HUES6 (cell line): Measurements from ENCODE around the gene TEX51.

ENCODE experiments used
- H3K27ac ChIP-seq: 2 replicates; pipeline ENCODE4 v1.7.0; 2013; ENCODE audit warnings: low read depth, mild to moderate bottlenecking, low read length, inconsistent platforms
- H3K27me3 ChIP-seq: 2 replicates; pipeline ENCODE4 v1.6.1; 2013; ENCODE audit warnings: low read length; ENCODE audit not compliant: control insufficient read depth, insufficient read depth
- H3K36me3 ChIP-seq: 2 replicates; pipeline ENCODE4 v1.6.1; 2013; ENCODE audit warnings: low read length; ENCODE audit not compliant: control insufficient read depth, insufficient read depth
- H3K4me1 ChIP-seq: 2 replicates; pipeline ENCODE4 v1.6.1; 2013; ENCODE audit warnings: low read length; ENCODE audit not compliant: control insufficient read depth, insufficient read depth
- H3K4me3 ChIP-seq: 2 replicates; pipeline ENCODE4 v1.5.1; 2013; ENCODE audit warnings: low read depth, low read length
- H3K9ac ChIP-seq: one replicate; pipeline ENCODE4 v1.6.1; 2013; ENCODE audit warnings: mild to moderate bottlenecking, low read length
- H3K9me3 ChIP-seq: 2 replicates; pipeline ENCODE4 v1.6.1; 2013; ENCODE audit warnings: low read depth, low read length; ENCODE audit not compliant: control insufficient read depth, insufficient read depth

Gene TEX51

DNA sequence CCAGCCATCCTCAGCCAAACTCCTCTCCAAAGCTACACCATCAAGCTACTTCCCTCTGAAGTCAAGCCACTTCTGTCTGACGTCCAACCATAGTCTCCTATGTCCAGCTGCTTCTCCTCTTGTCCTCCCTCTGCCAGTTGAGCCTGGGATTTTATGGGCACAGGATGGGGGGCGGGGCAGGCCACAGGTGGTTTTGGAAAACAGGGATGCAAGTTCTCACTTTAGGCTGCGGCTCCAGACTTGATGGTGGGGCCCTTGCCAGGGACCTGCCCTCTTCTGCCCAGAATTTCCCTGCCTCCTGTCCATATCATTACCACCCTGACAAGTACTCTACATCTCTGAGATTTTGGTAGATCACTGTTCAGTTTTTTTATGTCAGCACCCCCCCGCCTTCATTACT, 41.6 kb downstream of the TEX51 start:
- H3K4me3 ChIP-seq, result no peak overlapping the region
- no peak overlapping the region for H3K27ac ChIP-seq
- H3K36me3 ChIP-seq, result no peaks in the 10 kb centered on the region
- H3K9me3 ChIP-seq, result peaks cover 55% of the 10 kb centered on the region
- H3K27me3 ChIP-seq, result 0 out of 2 replicates have a peak, but pooled peaks cover 6% of the 10 kb centered on the region
- H3K9ac ChIP-seq, result no peak overlapping the region
- peaks cover 6% of the 10 kb centered on the region; the same call in 1 of the 2 replicates for H3K4me1 ChIP-seq

DNA sequence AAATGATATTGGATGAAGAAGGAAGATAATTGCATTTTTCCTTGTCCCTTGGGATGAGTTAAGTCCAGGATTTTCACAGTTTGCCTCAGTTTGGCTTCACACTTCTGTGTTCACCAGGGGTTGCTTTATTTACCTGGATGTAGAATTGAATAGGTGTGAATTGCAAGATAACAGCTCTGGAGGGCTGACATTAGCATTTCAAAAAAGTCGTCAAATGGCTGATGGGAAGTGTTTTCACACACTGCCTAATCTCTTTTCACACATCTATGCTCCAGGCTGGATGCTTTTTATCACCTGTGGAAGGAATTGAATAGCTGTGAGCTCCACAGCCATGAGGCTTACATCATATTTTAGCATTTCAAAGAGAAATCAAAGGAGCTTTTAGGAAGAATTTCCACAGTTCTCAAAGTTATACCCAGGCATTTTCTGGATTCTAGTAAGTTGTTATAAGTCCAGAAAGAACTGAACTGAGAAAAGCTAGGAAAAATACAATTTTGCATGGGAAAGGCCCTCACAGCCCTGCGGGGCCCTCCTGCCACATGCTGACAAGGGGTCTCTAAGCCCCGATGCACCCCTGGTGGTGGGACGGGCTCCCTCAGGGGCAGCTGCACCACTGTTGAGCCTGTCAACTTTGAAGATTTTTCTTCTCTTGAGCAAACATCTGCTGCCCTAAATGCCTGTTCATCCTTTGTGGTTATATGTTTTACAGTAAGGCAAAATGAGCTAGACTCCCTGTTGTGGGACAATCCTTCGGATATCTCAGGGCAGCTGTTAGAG, 43.9 kb downstream of the TEX51 start:
- Histone ChIP-seq H3K27ac (peak overlapping the region; percentile 88; the same call in 1 of the 2 replicates), H3K9me3 (peaks cover 72% of the 10 kb centered on the region), H3K4me3 (no peak overlapping the region), H3K36me3 (no peaks in the 10 kb centered on the region), H3K9ac (peak overlapping the region; percentile 22), H3K4me1 (peaks cover 14% of the 10 kb centered on the region), H3K27me3 (0 out of 2 replicates have a peak, but pooled peaks cover 6% of the 10 kb centered on the region)

- peak overlapping the region; percentile 88; the same call in 1 of the 2 replicates for H3K27ac ChIP-seq
- H3K27me3 ChIP-seq, result 0 out of 2 replicates have a peak, but pooled peaks cover 3% of the 10 kb centered on the region
- no peak overlapping the region; the same call in 1 of the 2 replicates for H3K4me3 ChIP-seq
- H3K36me3 ChIP-seq, result no peaks in the 10 kb centered on the region
- peaks cover 23% of the 10 kb centered on the region for H3K4me1 ChIP-seq
- peaks cover 72% of the 10 kb centered on the region for H3K9me3 ChIP-seq
- no peak overlapping the region for H3K9ac ChIP-seq
Measured at GRCh38 chr2:126943612-126944348, 45.1 kb downstream of the TEX51 start.

DNA sequence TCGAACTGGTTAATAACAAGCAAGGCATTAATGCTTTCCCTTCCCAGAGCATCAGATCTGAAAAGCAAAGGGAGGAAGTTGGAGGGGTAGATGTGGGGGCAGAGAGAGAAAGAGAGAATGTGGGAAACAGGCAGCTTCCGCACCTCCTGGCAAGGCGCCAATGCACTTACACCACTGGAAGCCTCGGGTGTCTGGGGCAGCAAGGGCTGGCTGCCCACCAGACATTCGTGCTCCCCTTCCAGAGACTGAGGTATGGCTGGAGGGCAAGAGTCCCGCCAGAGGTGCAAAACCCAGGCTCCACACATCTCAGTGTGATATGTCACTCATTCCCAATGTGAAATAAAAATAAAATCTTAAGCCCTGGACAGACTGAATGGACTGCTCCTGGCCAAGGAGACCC, 46.4 kb downstream of the TEX51 start:
- no peak overlapping the region for H3K4me3 ChIP-seq
- H3K9me3 ChIP-seq, result peaks cover 61% of the 10 kb centered on the region
- no peaks in the 10 kb centered on the region for H3K36me3 ChIP-seq
- H3K9ac ChIP-seq, result no peak overlapping the region
- H3K27me3 ChIP-seq, result 0 out of 2 replicates have a peak, but pooled peaks cover 3% of the 10 kb centered on the region
- peaks cover 23% of the 10 kb centered on the region for H3K4me1 ChIP-seq
- no peak overlapping the region for H3K27ac ChIP-seq

DNA sequence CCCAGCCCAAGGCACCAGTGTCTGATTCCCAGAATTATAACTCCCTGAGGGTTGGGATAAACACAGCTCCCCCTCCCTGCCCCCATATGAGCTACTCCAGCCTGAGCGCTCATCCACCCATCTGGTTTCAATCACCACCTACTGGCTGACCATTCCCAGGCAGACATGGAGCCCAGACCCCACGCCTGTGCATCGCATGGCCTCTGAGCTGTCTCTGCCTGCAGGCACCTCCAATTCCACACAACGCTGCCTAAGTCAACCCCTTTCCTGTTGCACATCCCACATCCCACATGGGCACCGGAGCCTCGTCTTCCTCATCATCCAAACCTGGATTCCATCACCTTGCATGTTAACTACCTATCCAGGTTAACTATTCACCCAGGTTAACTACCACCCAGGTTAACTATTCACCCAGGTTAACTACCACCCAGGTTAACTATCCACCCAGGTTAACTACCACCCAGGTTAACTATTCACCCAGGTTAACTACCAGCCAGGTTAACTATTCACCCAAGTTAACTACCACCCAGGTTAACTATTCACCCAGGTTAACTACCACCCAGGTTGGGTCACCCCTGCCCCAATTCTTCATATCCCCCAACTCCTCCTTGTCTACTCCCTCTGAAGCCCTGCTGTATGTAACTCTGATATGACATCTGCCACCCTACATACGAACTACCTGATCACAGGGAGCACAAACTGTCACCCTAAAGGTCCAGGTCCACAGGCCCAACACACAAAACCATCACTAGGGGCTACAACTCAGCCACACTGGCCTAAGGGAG, 47.8 kb downstream of the TEX51 start:
- Histone ChIP-seq H3K27me3 (no peaks in the 10 kb centered on the region), H3K9ac (no peak overlapping the region), H3K9me3 (peaks cover 50% of the 10 kb centered on the region), H3K36me3 (no peaks in the 10 kb centered on the region), H3K4me3 (no peak overlapping the region), H3K4me1 (peaks cover 23% of the 10 kb centered on the region), H3K27ac (no peak overlapping the region)

DNA sequence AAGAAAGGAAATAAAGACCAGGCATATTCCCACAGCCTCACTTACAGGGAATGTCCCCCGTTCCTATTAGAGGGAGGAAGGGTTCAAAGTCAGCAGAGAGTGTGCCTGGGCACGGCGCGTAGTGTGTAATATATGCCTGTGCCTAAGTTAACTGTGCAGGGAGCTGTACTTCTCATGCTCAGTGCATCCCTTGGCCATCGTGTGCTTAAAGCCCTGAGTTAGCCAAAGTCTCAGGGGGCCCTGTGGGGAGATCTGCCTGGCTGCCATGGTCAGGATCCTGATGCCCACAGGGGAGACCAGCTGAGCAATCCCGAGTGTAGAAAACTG, 48.4 kb downstream of the TEX51 start:
- Histone ChIP-seq H3K4me1 (peaks cover 19% of the 10 kb centered on the region), H3K27me3 (no peaks in the 10 kb centered on the region), H3K4me3 (no peak overlapping the region), H3K9ac (no peak overlapping the region), H3K27ac (no peak overlapping the region), H3K9me3 (peaks cover 45% of the 10 kb centered on the region), H3K36me3 (no peaks in the 10 kb centered on the region)

DNA sequence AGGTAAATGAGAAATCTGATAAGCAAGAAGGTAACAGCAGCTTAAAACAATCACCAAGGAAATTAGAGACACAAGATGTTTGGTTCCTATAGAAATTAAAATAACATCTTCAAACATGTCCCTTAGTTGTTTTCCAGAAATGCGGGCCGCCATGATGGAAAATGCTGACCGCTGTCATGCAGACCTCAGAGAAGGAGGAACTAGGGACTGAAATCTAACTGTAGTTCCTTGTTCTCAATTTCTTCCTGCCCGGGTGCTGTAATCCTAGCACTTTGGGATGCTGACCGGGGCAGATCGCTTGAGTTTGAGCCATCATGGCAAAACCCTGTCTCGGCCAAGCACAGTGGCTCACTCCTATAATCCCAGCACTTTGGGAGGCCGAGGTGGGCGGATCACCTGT, 51.1 kb downstream of the TEX51 start:
- Histone ChIP-seq H3K9ac (no peak overlapping the region), H3K9me3 (peaks cover 21% of the 10 kb centered on the region), H3K4me3 (no peak overlapping the region), H3K27me3 (no peaks in the 10 kb centered on the region), H3K4me1 (peaks cover 17% of the 10 kb centered on the region), H3K27ac (no peak overlapping the region), H3K36me3 (no peaks in the 10 kb centered on the region)

DNA sequence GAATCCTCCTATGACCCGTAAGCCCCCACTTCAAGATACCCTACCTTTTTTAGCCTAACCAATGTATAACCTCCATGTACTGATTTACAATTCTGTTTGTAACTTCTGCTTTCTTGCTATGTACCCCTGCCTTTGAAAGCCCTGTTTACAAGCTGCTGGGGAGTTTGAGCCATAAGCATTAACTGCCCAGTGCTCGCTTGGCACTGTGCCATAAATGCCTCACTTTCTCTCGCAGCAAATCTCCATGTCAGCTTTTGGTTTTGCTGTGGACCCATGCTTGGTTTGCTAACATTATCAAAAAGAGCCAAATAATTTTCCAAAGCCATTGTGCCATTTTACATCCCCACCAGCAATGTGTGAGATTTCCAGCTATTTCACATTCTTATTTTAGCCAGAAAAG, 51.8 kb downstream of the TEX51 start:
- H3K4me1 ChIP-seq, result peaks cover 17% of the 10 kb centered on the region
- H3K36me3 ChIP-seq, result no peaks in the 10 kb centered on the region
- H3K9me3 ChIP-seq, result peaks cover 15% of the 10 kb centered on the region
- H3K9ac ChIP-seq, result no peak overlapping the region
- no peak overlapping the region for H3K4me3 ChIP-seq
- no peaks in the 10 kb centered on the region for H3K27me3 ChIP-seq
- no peak overlapping the region for H3K27ac ChIP-seq
